HCT116 (cell line): ENCODE data around the gene PLD4. TPM values are rescaled to one million over a fixed set of nuclear protein-coding genes. Genes with fewer than 3 reads are reported as not detected.

Experiments
- ATAC-seq: fragments of 200-7000 bp; cut with Tn5 transposase; 2 replicates; pipeline ENCODE4 v1.9.1; 2020; ENCODE audit warnings: mild to moderate bottlenecking, moderate library complexity
- BruUV-seq: library from RNA; stranded (reverse); fragments of 400-500 nt; replicated peaks from 2 replicates; lab custom pipeline; 2021; lab: Mats Ljungman, UMichigan
- CTCF ChIA-PET: fragments of 300-600 bp; sonication (Branson Sonifier 250); formaldehyde crosslinking; loops from one replicate; lab custom pipeline; 2021; ENCODE audit warnings: antibody characterized with exemption; lab: Charles Lee
- POLR2A ChIA-PET: fragments of 300-600, 350-600 bp; sonication (Branson Sonifier 250); formaldehyde crosslinking; loops from one replicate; lab custom pipeline; 2021; ENCODE audit warnings: antibody characterized with exemption; lab: Charles Lee
- RAD21 ChIA-PET, 2 experiments: fragments of 300-600 bp; sonication (Branson Sonifier 250); formaldehyde crosslinking; loops; one replicate each; lab custom pipeline; 2023; ENCODE audit warnings: low total read pairs in 2 of 2; ENCODE audit not compliant: uncharacterized antibody in 2 of 2, unreplicated experiment in 2 of 2, low non-redundant PET in 1 of 2; lab: Charles Lee
- DNase-seq: peaks from one replicate; pipeline ENCODE4 v3.0.0-alpha.2; 2010; ENCODE audit warnings: low read depth, low spot score
- H2AFZ ChIP-seq: fragments of 200-600 bp; shearing (Covaris generic), sonication (generic); 2 replicates; pipeline ENCODE4 v1.6.1; 2017; ENCODE audit warnings: low read depth, mixed run types, mixed read lengths, antibody characterized with exemption, low read length; ENCODE audit not compliant: poor library complexity, severe bottlenecking
- H3K27ac ChIP-seq: 2 replicates; pipeline ENCODE4 v1.5.1; 2012; ENCODE audit warnings: low read depth, low read length
- H3K27me3 ChIP-seq: fragments of 200-600 bp; sonication (generic); 2 replicates; pipeline ENCODE4 v1.6.1; 2016; ENCODE audit warnings: mixed run types, low read length, mixed read lengths; ENCODE audit not compliant: insufficient read depth
- H3K36me3 ChIP-seq, 2 experiments: fragments of 200-500 bp in 1 of 2; fragments of 200-600 bp in 1 of 2; sonication (Bioruptor generic) in 1 of 2; sonication (generic) in 1 of 2; 2 replicates each; pipeline versions ENCODE4 v1.5.1 to v1.6.1; 2014 to 2016; ENCODE audit warnings: low read length in 2 of 2, inconsistent platforms in 1 of 2, mixed read lengths in 1 of 2, mixed run types in 1 of 2; ENCODE audit not compliant: insufficient read depth in 2 of 2, control insufficient read depth in 1 of 2
- H3K4me1 ChIP-seq, 2 experiments: fragments of 200-600 bp in 1 of 2; sonication (generic) in 1 of 2; 2 replicates each; pipeline versions ENCODE4 v1.5.1 to v1.6.1; 2012 to 2017; ENCODE audit warnings: low read length in 2 of 2, inconsistent platforms in 1 of 2, mild to moderate bottlenecking in 1 of 2, mixed read lengths in 1 of 2, mixed run types in 1 of 2, moderate library complexity in 1 of 2; ENCODE audit not compliant: insufficient read depth in 2 of 2, control insufficient read depth in 1 of 2
- H3K4me2 ChIP-seq: fragments of 200-600 bp; sonication (generic); 2 replicates; pipeline ENCODE4 v1.6.1; 2017; ENCODE audit warnings: mixed run types, low read length, mixed read lengths
- H3K4me3 ChIP-seq, 2 experiments: fragments of 200-600 bp in 1 of 2; sonication (generic) in 1 of 2; replicated peaks in 1 of 2; 2 replicates each; pipeline ENCODE4 v1.5.1; 2011 to 2016; ENCODE audit warnings: low read length in 2 of 2, control low read depth in 1 of 2, low read depth in 1 of 2, mild to moderate bottlenecking in 1 of 2, mixed read lengths in 1 of 2, mixed run types in 1 of 2
- H3K79me2 ChIP-seq: fragments of 200-600 bp; sonication (generic); 2 replicates; pipeline ENCODE4 v1.6.1; 2017; ENCODE audit warnings: mild to moderate bottlenecking, mixed run types, low read length, moderate library complexity, mixed read lengths; ENCODE audit not compliant: insufficient read depth
- H3K9ac ChIP-seq: fragments of 200-600 bp; sonication (generic); 2 replicates; pipeline ENCODE4 v1.6.1; 2016; ENCODE audit warnings: low read length, mixed read lengths
- H3K9me2 ChIP-seq: fragments of 200-600 bp; sonication (generic), shearing (Covaris generic); 2 replicates; pipeline ENCODE4 v1.6.1; 2017; ENCODE audit warnings: mixed run types, mild to moderate bottlenecking, moderate library complexity; ENCODE audit not compliant: insufficient read depth
- H3K9me3 ChIP-seq, 2 experiments: fragments of 200-500 bp in 1 of 2; fragments of 200-600 bp in 1 of 2; sonication (Bioruptor generic) in 1 of 2; sonication (generic) in 1 of 2; 2 replicates each; pipeline ENCODE4 v1.6.1; 2014 to 2017; ENCODE audit warnings: low read length in 2 of 2, mixed read lengths in 2 of 2, inconsistent platforms in 1 of 2, low read depth in 1 of 2, mild to moderate bottlenecking in 1 of 2, mixed run types in 1 of 2, moderate library complexity in 1 of 2; ENCODE audit not compliant: control insufficient read depth in 1 of 2, insufficient read depth in 1 of 2
- H4K20me1 ChIP-seq: fragments of 200-600 bp; sonication (generic), shearing (Covaris generic); 2 replicates; pipeline ENCODE4 v1.6.1; 2017; ENCODE audit warnings: mixed run types, mild to moderate bottlenecking, moderate library complexity; ENCODE audit not compliant: insufficient read depth
- CEBPB ChIP-seq: IDR thresholded peaks from 2 replicates; pipeline ENCODE4 v1.6.1; 2012; ENCODE audit warnings: low read depth
- EGR1 ChIP-seq: IDR thresholded peaks from 2 replicates; pipeline ENCODE4 v1.6.1; 2012; ENCODE audit warnings: low read depth
- ELF1 ChIP-seq: IDR thresholded peaks from 2 replicates; pipeline ENCODE4 v1.6.1; 2012; ENCODE audit warnings: low read depth, borderline replicate concordance
- EZH2 ChIP-seq: fragments of 200-600 bp; sonication (generic); IDR thresholded peaks from 2 replicates; pipeline ENCODE4 v1.6.1; 2017; ENCODE audit warnings: antibody characterized with exemption, mixed run types
- EZH2phosphoT487 ChIP-seq: fragments of 200-600 bp; IDR thresholded peaks from 2 replicates; pipeline ENCODE4 v1.6.1; 2018; ENCODE audit warnings: antibody characterized with exemption, borderline replicate concordance
- FOSL1 ChIP-seq: IDR thresholded peaks from 2 replicates; pipeline ENCODE4 v1.6.1; 2012; ENCODE audit warnings: low read depth
- JUND ChIP-seq: IDR thresholded peaks from 2 replicates; pipeline ENCODE4 v1.6.1; 2012
- POLR2A ChIP-seq: IDR thresholded peaks from 2 replicates; pipeline ENCODE4 v1.7.0; 2011; ENCODE audit warnings: borderline replicate concordance; ENCODE audit not compliant: insufficient read depth, insufficient read length; ENCODE audit errors: extremely low read depth
- POLR2AphosphoS5 ChIP-seq: IDR thresholded peaks from 2 replicates; pipeline ENCODE4 v1.6.1; 2011; ENCODE audit warnings: mild to moderate bottlenecking, low read depth, low read length, moderate library complexity
- RAD21 ChIP-seq: IDR thresholded peaks from 2 replicates; pipeline ENCODE4 v1.6.1; 2012; ENCODE audit warnings: low read depth, mild to moderate bottlenecking
- SIN3A ChIP-seq: IDR thresholded peaks from 2 replicates; pipeline ENCODE4 v1.6.1; 2012; ENCODE audit warnings: low read depth
- SP1 ChIP-seq: IDR thresholded peaks from 2 replicates; pipeline ENCODE4 v1.6.1; 2012; ENCODE audit warnings: low read depth
- SRF ChIP-seq: IDR thresholded peaks from 2 replicates; pipeline ENCODE4 v1.6.1; 2012; ENCODE audit warnings: low read depth
- TCF7L2 ChIP-seq: IDR thresholded peaks from 2 replicates; pipeline ENCODE4 v1.7.0; 2011; ENCODE audit warnings: borderline replicate concordance, inconsistent platforms; ENCODE audit not compliant: insufficient read depth, insufficient read length; ENCODE audit errors: extremely low read depth
- ZFX ChIP-seq: fragments of 450-650 bp; IDR thresholded peaks from 2 replicates; pipeline ENCODE4 v1.6.1; 2017
- ZNF274 ChIP-seq: fragments of 200-500 bp; sonication (Bioruptor generic); IDR thresholded peaks from 2 replicates; pipeline ENCODE4 v1.6.1; 2014; ENCODE audit warnings: mild to moderate bottlenecking, low read depth, low read length, inconsistent platforms
- intact Hi-C: fragments of 100-400 bp; cut with micrococcal nuclease; formaldehyde crosslinking; loops from 2 replicates; pipeline ENCODE4 v1.10.0; 2022
- total RNA-seq: library from RNA; stranded (reverse); gene quantifications from one replicate; pipeline ENCODE4 v1.2.1, GENCODE V29; 2021; ENCODE audit not compliant: unreplicated experiment
- TF ChIP-seq, protein P1 (sequence below): IDR thresholded peaks from 2 replicates; pipeline ENCODE4 v1.6.1; 2012
- TF ChIP-seq, protein P2 (sequence below): IDR thresholded peaks from 2 replicates; pipeline ENCODE4 v1.6.1; 2012
- TF ChIP-seq, protein P3 (sequence below), 3 experiments: fragments of 200-600 bp in 1 of 3; sonication (generic) in 1 of 3; IDR thresholded peaks in 2 of 3; conservative IDR thresholded peaks in 1 of 3; 2 replicates each; pipeline ENCODE4 v1.5.1; 2012 to 2017; ENCODE audit warnings: low read depth in 2 of 3, low read length in 2 of 3, antibody characterized with exemption in 1 of 3, borderline replicate concordance in 1 of 3, control low read depth in 1 of 3, mild to moderate bottlenecking in 1 of 3, mixed read lengths in 1 of 3, mixed run types in 1 of 3, moderate library complexity in 1 of 3; ENCODE audit not compliant: insufficient read depth in 1 of 3

The PLD4 gene
- total RNA-seq, 1 experiment from 2014 or later, result 0.12 TPM

DNA sequence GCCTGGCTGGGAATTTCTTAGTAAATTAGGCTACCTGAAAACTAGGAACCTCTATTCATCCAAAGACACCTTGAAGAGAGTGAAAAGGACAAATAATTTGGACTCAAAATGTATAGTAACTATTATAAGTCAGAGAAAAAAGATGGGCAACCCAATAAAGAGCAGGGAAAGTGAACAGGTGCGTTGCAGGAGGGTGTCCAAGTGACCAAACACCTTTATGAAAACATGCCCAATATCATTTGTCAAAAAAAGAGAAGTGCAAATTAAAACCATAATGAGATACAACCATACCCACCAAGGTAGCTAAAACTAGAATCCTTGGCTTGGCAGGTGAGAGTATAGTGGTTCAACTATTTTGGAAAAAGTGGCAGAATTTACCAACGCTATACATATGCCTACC, 24.9 kb upstream of the PLD4 start (continued):
- no peak for TF ChIP-seq RAD21
- TF ChIP-seq, protein P1, sequence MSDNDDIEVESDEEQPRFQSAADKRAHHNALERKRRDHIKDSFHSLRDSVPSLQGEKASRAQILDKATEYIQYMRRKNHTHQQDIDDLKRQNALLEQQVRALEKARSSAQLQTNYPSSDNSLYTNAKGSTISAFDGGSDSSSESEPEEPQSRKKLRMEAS, result no peak
- no peak for TF ChIP-seq FOSL1
- TF ChIP-seq SP1, result no peak
- no peak for TF ChIP-seq ZFX
- TF ChIP-seq CEBPB, result no peak
- TF ChIP-seq, protein P2, sequence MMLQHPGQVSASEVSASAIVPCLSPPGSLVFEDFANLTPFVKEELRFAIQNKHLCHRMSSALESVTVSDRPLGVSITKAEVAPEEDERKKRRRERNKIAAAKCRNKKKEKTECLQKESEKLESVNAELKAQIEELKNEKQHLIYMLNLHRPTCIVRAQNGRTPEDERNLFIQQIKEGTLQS, result no peak
- TF ChIP-seq, protein P3, sequence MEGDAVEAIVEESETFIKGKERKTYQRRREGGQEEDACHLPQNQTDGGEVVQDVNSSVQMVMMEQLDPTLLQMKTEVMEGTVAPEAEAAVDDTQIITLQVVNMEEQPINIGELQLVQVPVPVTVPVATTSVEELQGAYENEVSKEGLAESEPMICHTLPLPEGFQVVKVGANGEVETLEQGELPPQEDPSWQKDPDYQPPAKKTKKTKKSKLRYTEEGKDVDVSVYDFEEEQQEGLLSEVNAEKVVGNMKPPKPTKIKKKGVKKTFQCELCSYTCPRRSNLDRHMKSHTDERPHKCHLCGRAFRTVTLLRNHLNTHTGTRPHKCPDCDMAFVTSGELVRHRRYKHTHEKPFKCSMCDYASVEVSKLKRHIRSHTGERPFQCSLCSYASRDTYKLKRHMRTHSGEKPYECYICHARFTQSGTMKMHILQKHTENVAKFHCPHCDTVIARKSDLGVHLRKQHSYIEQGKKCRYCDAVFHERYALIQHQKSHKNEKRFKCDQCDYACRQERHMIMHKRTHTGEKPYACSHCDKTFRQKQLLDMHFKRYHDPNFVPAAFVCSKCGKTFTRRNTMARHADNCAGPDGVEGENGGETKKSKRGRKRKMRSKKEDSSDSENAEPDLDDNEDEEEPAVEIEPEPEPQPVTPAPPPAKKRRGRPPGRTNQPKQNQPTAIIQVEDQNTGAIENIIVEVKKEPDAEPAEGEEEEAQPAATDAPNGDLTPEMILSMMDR (IDR thresholded peaks at IDR 0.05 in 2 of 3, conservative IDR thresholded peaks at IDR 0.05 in 1 of 3; ENCODE audit: borderline replicate concordance in 1 of 3, insufficient read depth in 1 of 3, low read depth in 2 of 3, low read length in 2 of 3), result no peak
- no peak for TF ChIP-seq JUND
- TF ChIP-seq, all 23 proteins: peak for 0

DNA sequence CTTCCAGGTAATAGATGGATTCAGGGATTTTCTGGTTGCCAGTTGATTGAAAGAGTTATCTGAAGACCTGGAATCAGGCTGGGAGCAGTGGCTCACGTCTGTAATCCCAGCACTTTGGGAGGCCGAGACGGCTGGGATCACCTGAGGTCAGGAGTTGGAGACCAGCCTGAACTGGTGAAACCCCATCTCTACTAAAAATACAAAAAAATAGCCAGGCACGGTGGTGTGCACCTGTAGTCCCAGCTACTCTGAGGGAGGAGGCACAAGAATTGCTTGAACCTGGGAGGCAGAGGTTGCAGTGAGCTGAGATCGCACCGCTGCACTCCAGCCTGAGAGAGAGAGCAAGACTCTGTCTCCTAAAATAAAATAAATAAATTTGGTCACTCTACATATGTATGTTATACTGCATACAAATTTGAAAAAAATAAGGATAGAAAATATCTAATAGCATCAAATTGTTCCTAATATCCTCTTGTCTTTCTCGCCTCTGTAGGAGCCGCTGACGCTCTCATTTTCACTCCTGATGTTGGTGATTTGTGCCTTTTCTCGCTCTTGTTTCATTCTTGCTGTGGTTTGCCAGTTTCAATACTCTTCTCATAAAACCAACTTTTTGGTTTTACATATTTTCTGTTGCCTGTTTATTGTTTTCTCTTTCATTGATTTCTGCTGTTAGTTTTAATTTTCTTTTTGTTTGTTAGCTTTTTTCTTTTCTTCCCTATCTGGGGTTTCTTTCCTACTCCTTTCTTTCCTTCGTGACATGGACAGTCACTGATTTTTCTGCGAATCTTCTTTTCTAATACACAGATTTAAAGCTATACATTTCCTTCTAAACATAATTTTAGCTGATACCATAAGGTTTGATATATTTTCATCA, 23.8 kb upstream of the PLD4 start:
- Histone ChIP-seq H2AFZ (no peak overlapping the region), H3K4me2 (no peak overlapping the region), H3K9me2 (no peaks in the 10 kb centered on the region), H3K27ac (no peak overlapping the region), H3K4me1 (peaks cover 0 to 7% of the 10 kb centered on the region in 2 experiments; a peak in 1 of 4 replicates), H3K27me3 (peaks cover 5% of the 10 kb centered on the region; the same call in 1 of the 2 replicates), H3K36me3 (no peaks in the 10 kb centered on the region), H4K20me1 (no peaks in the 10 kb centered on the region), H3K9me3 (no peaks in the 10 kb centered on the region), H3K9ac (no peak overlapping the region), H3K79me2 (no peaks in the 10 kb centered on the region), H3K4me3 (no peak overlapping the region)
- CTCF ChIA-PET, result no interaction called here
- RAD21 ChIA-PET, result no interaction called here
- no TSS peak for BruUV-seq
- TF ChIP-seq EZH2 (no peak), CEBPB (no peak), SIN3A (no peak), ELF1 (no peak), EGR1 (no peak), RAD21 (no peak), SRF (no peak), ZNF274 (no peak), SP1 (no peak), ZFX (no peak), POLR2AphosphoS5 (no peak), TCF7L2 (no peak), FOSL1 (no peak), POLR2A (no peak), EZH2phosphoT487 (no peak)
- TF ChIP-seq, protein P2, result no peak
- TF ChIP-seq, protein P1, result no peak
- TF ChIP-seq, protein P3 (IDR thresholded peaks at IDR 0.05 in 2 of 3, conservative IDR thresholded peaks at IDR 0.05 in 1 of 3; ENCODE audit: borderline replicate concordance in 1 of 3, insufficient read depth in 1 of 3, low read depth in 2 of 3, low read length in 2 of 3), result no peak
- POLR2A ChIA-PET, result no interaction called here
- DNase-seq, result no peak
- intact Hi-C loops, result no loop called here
- ATAC-seq, result no peak
